CD1c-positive myeloid dendritic cell (primary cell): ENCODE results near the gene TBC1D12.
"Not testable (repeated sequence)": the region's sequence is repeated elsewhere in the genome, so short reads cannot be mapped to it uniquely, and the experiment has no call there.

Experiments
- DNase-seq: peaks from one replicate; pipeline ENCODE4 v3.0.0-alpha.2; 2016; ENCODE audit errors: extremely low spot score

Gene TBC1D12

GRCh38 chr10:94456942-94457341, 54.6 kb downstream of the TBC1D12 start:
- no peak for DNase-seq

- DNase-seq = no peak
These were observed 57.0 kb downstream of the TBC1D12 start for GRCh38 chr10:94459385-94459784.

GRCh38 chr10:94461503-94461902, 59.2 kb downstream of the TBC1D12 start:
- no peak for DNase-seq

- DNase-seq = no peak
These were observed 59.8 kb downstream of the TBC1D12 start for GRCh38 chr10:94462130-94462529.

- DNase-seq = no peak
These were observed 63.3 kb downstream of the TBC1D12 start for GRCh38 chr10:94465684-94466083.

GRCh38 chr10:94481410-94481809, 79.1 kb downstream of the TBC1D12 start:
- DNase-seq = no peak

- DNase-seq = no peak
These were observed 81.6 kb downstream of the TBC1D12 start for GRCh38 chr10:94483970-94484369.

GRCh38 chr10:94485094-94485493, 82.8 kb downstream of the TBC1D12 start:
- no peak for DNase-seq

- no peak for DNase-seq
These were observed 85.2 kb downstream of the TBC1D12 start for GRCh38 chr10:94487575-94487974.

GRCh38 chr10:94489107-94489506, 86.8 kb downstream of the TBC1D12 start:
- no peak for DNase-seq

- DNase-seq = no peak
These were observed 87.8 kb downstream of the TBC1D12 start for GRCh38 chr10:94489976-94490788.

GRCh38 chr10:94490789-94491039, 88.4 kb downstream of the TBC1D12 start:
- DNase-seq = no peak

GRCh38 chr10:94493463-94493862, 91.1 kb downstream of the TBC1D12 start:
- no peak for DNase-seq

- no peak for DNase-seq
These were observed 93.7 kb downstream of the TBC1D12 start for GRCh38 chr10:94496010-94496409.

- no peak for DNase-seq
These were observed 94.3 kb downstream of the TBC1D12 start for GRCh38 chr10:94496646-94497045.

GRCh38 chr10:94500063-94500462, 97.7 kb downstream of the TBC1D12 start:
- DNase-seq = no peak

- DNase-seq = no peak
These were observed 119.2 kb downstream of the TBC1D12 start for GRCh38 chr10:94521276-94522250.

GRCh38 chr10:94524146-94524545, 121.8 kb downstream of the TBC1D12 start:
- no peak for DNase-seq

- DNase-seq = no peak
These were observed 122.4 kb downstream of the TBC1D12 start for GRCh38 chr10:94524711-94525110.

GRCh38 chr10:94531550-94531949, 129.2 kb downstream of the TBC1D12 start:
- DNase-seq = not testable (repeated sequence)

- no peak for DNase-seq
These were observed 130.7 kb downstream of the TBC1D12 start for GRCh38 chr10:94533027-94533426.

GRCh38 chr10:94542282-94542681, 139.9 kb downstream of the TBC1D12 start:
- not testable (repeated sequence) for DNase-seq
